Right lobe of liver (tissue), 6 donors: ENCODE results near the gene ZIC2. TPM values are rescaled to one million over a fixed set of nuclear protein-coding genes. Genes with fewer than 3 reads are reported as not detected.

Experiments
- ATAC-seq, 4 donors: fragments of 200-7000 bp; cut with Tn5 transposase; one replicate each; pipeline ENCODE4 v1.9.1; 2020; ENCODE audit warnings: mild to moderate bottlenecking in 4 of 4, moderate library complexity in 4 of 4
- DNase-seq, 3 donors: peaks; one replicate each; pipeline ENCODE4 v3.0.0-alpha.2; 2020
- H3K27ac ChIP-seq, 3 donors: fragments of 200-600 bp; one replicate each; pipeline ENCODE4 v1.8.0; 2022
- H3K27me3 ChIP-seq, 2 donors: fragments of 200-600 bp; one replicate each; pipeline ENCODE4 v1.8.0; 2022
- H3K36me3 ChIP-seq, 4 donors: fragments of 200-600 bp; sonication (generic) in 1 of 4; one replicate each; pipeline versions ENCODE4 v1.5.1 to v1.8.0; 2017 to 2022; ENCODE audit warnings: control low read depth in 1 of 4
- H3K4me1 ChIP-seq, 4 donors: fragments of 200-600 bp; sonication (generic) in 1 of 4; one replicate each; pipeline versions ENCODE4 v1.5.1 to v1.8.0; 2017 to 2022; ENCODE audit warnings: control low read depth in 1 of 4
- H3K4me3 ChIP-seq, 3 donors: fragments of 200-600 bp; one replicate each; pipeline ENCODE4 v1.8.0; 2022
- H3K9me3 ChIP-seq, 4 donors: fragments of 200-600 bp; sonication (generic) in 1 of 4; one replicate each; pipeline versions ENCODE4 v1.5.1 to v1.8.0; 2017 to 2022; ENCODE audit warnings: control low read depth in 1 of 4
- CTCF ChIP-seq, 4 donors: fragments of 200-600 bp in 3 of 4; fragments of 450-650 bp in 1 of 4; IDR thresholded peaks; one replicate each; pipeline versions ENCODE4 v1.5.1 to v1.8.0; 2016 to 2022; ENCODE audit warnings: antibody characterized with exemption in 4 of 4, mild to moderate bottlenecking in 2 of 4
- POLR2A ChIP-seq: fragments of 450-650 bp; IDR thresholded peaks from one replicate; pipeline ENCODE4 v1.6.1; 2017; ENCODE audit warnings: antibody characterized with exemption, mild to moderate bottlenecking
- WGBS: methylation state at CpG from one replicate; pipeline ENCODE4 v1.1.6; 2018; ENCODE audit warnings: low coverage, low lambda C conversion rate; ENCODE audit not compliant: insufficient coverage; ENCODE audit errors: missing lambda C conversion rate; 5-methylcytosine and 5-hydroxymethylcytosine counted together
- intact Hi-C, 2 donors: fragments of 100-400 bp; cut with DNase I; formaldehyde crosslinking; loops; one replicate each; pipeline versions ENCODE4 v1.11.2 to v1.14.1; 2022
- total RNA-seq, 6 experiments: library from RNA; depleted of rRNA in 2 of 6; stranded (reverse); fragments of >200 nt in 2 of 6; fragmentation: NEBNext Ultra II Directional in 3 of 6; extraction: Animal tissue kit (Norgen Biotek cat#: 25700) in 3 of 6; gene quantifications; one replicate each; pipeline versions ENCODE4 v1.1.0 to v1.2.4, GENCODE V29; 2016 to 2023
- donor health status: DM: no; HTN: yes; CAD: no.
- donor health status: DM: no; HTN: no; CAD: no.
- donor health status: DM: no; HTN: no; CAD: no.
- donor health status: DM: no; HTN: yes; CAD: no.
- donor health status: DM: no; HTN: yes; CAD: no.

Gene ZIC2
- total RNA-seq, 6 experiments from 2014 or later: 0.24 TPM; not detected in 5

- TF ChIP-seq POLR2A (no peak), CTCF (IDR thresholded peaks at IDR 0.05) (no peak)
- intact Hi-C loops: no loop called here
- 63% methylated on average over 1 of the region's 1 CpG for WGBS
- Histone ChIP-seq H3K36me3 (no peaks in the 10 kb centered on the region), H3K9me3 (no peaks in the 10 kb centered on the region), H3K4me1 (peaks cover 0 to 3% (median 1%) of the 10 kb centered on the region in 4 donors), H3K27ac (no peak overlapping the region), H3K27me3 (peaks cover 4 to 87% of the 10 kb centered on the region in 2 donors), H3K4me3 (no peak overlapping the region)
- no peak for DNase-seq
- ATAC-seq: no peak
Observed at GRCh38 chr13:99962242-99962641, 19.3 kb upstream of the ZIC2 start.

GRCh38 chr13:99963816-99964339, 17.7 kb upstream of the ZIC2 start:
- WGBS: 43% methylated on average over 3 of the region's 3 CpGs
- intact Hi-C loops: no loop called here
- Histone ChIP-seq H3K4me3 (no peak overlapping the region), H3K36me3 (no peaks in the 10 kb centered on the region), H3K27me3 (peaks cover 7 to 86% of the 10 kb centered on the region in 2 donors), H3K9me3 (no peaks in the 10 kb centered on the region), H3K27ac (no peak overlapping the region), H3K4me1 (peaks cover 0 to 8% (median 0%) of the 10 kb centered on the region in 4 donors)
- DNase-seq: no peak
- TF ChIP-seq POLR2A (no peak), CTCF (IDR thresholded peaks at IDR 0.05) (no peak)
- ATAC-seq: no peak

GRCh38 chr13:99965329-99966000, 16.1 kb upstream of the ZIC2 start:
- Histone ChIP-seq H3K36me3 (no peaks in the 10 kb centered on the region), H3K4me3 (no peak overlapping the region), H3K9me3 (no peaks in the 10 kb centered on the region), H3K27me3 (peaks cover 6 to 84% of the 10 kb centered on the region in 2 donors), H3K27ac (no peak overlapping the region), H3K4me1 (peaks cover 0 to 19% (median 0%) of the 10 kb centered on the region in 4 donors)
- TF ChIP-seq POLR2A: no peak
- no peak for TF ChIP-seq CTCF (IDR thresholded peaks at IDR 0.05)
- 78% methylated on average over 5 of the region's 9 CpGs for WGBS
- intact Hi-C loops: no loop called here
- DNase-seq: no peak
- no peak for ATAC-seq

- peaks cover 8 to 81% of the 10 kb centered on the region in 2 donors for H3K27me3 ChIP-seq
- H3K36me3 ChIP-seq: no peaks in the 10 kb centered on the region
- DNase-seq (no peak), ATAC-seq (no peak)
- no peak overlapping the region for H3K4me3 ChIP-seq
- 58% methylated on average over 8 of the region's 8 CpGs for WGBS
- H3K9me3 ChIP-seq: no peaks in the 10 kb centered on the region
- TF ChIP-seq CTCF (IDR thresholded peaks at IDR 0.05): no peak
- TF ChIP-seq POLR2A: no peak
- intact Hi-C loops: no loop called here
- peaks cover 0 to 25% (median 0%) of the 10 kb centered on the region in 4 donors for H3K4me1 ChIP-seq
- H3K27ac ChIP-seq: no peak overlapping the region
Observed at GRCh38 chr13:99966064-99966805, 15.3 kb upstream of the ZIC2 start.
